A673 (cell line): ENCODE results near the gene PRKCSH.

Source experiments
- CTCF ChIP-seq: fragments of 300-800, 200-600 bp; sonication (generic); conservative IDR thresholded peaks from 2 replicates; pipeline ENCODE4 v1.5.1; 2017; ENCODE audit warnings: low read depth, mild to moderate bottlenecking, antibody characterized with exemption, low read length, moderate library complexity, mixed read lengths
- EZH2 ChIP-seq: fragments of 200-600 bp; sonication (generic); IDR thresholded peaks from 2 replicates; pipeline ENCODE4 v1.6.1; 2017; ENCODE audit warnings: borderline replicate concordance, low read depth, mild to moderate bottlenecking, mixed read lengths, antibody characterized with exemption, low read length; ENCODE audit not compliant: poor library complexity, severe bottlenecking

GRCh38 chr19:11496391-11497163, 61.1 kb downstream of the PRKCSH start:
- TF ChIP-seq CTCF (peak; percentile 87), EZH2 (no peak)
